PFSK-1 (cell line): ENCODE measurements around the gene GPR153.

Experiments used
- FOXP2 ChIP-seq: optimal IDR thresholded peaks from 2 replicates; pipeline ENCODE3; 2011; ENCODE audit warnings: borderline replicate concordance, control low read depth, inconsistent platforms; ENCODE audit not compliant: insufficient read depth; ENCODE audit errors: extremely low read length, extremely low read depth
- POLR2AphosphoS5 ChIP-seq: IDR thresholded peaks from 2 replicates; pipeline ENCODE4 v1.6.1; 2012; ENCODE audit warnings: low read depth, mild to moderate bottlenecking, control low read depth, low read length, moderate library complexity
- SIN3A ChIP-seq: IDR thresholded peaks from 2 replicates; pipeline ENCODE4 v1.6.1; 2012; ENCODE audit warnings: mild to moderate bottlenecking, low read length, moderate library complexity, borderline replicate concordance; ENCODE audit not compliant: insufficient read depth
- TAF1 ChIP-seq: IDR thresholded peaks from 2 replicates; pipeline ENCODE4 v1.6.1; 2012; ENCODE audit warnings: low read length, control low read depth, borderline replicate concordance; ENCODE audit not compliant: insufficient read depth
- TF ChIP-seq, protein P1 (sequence below), 2 experiments: IDR thresholded peaks; 2 replicates each; pipeline versions ENCODE4 v1.6.1 to v1.8.0; 2011 to 2012; ENCODE audit warnings: low read depth in 2 of 2, low read length in 2 of 2, control low read depth in 1 of 2, inconsistent platforms in 1 of 2, mild to moderate bottlenecking in 1 of 2, moderate library complexity in 1 of 2; ENCODE audit not compliant: insufficient read depth in 1 of 2

The GPR153 gene

DNA sequence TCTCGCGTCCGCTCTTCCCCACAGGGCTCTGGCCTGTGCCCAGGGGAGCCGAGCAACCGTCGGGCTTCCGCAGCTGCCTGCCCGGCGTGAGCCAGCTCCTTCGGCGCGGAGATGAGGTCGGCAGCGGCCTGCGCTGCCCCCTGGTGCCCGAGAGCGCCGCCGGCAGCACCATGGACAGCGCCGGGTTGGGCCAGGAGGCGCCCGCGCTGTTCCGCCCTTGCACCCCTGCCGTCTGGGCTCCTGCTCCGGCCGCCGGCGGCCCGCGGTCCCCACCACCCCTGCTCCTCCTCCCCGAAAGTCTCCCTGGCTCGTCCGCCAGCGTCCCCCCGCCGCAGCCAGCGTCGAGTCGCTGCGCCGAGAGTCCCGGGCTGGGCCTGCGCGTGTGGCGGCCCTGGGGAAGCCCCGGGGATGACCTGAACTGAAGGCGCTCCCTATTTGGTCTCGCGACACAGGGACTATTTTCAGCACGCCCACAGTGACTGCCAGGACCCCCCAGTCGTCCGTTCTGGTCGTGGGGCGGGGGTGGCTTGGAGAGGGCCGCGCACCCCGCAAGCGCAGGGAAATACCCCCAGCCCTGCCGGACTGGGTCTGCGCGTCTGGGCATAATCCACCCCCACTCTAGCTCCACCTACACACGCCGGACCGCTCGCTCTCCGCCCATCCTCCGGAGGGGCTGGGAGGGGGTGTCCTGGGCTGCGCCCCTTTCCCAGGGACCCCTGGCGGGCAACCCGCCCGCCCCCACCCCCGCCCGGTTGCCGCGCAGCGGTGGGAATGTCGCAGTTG is 15.6 kb downstream of the GPR153 start:
- TF ChIP-seq SIN3A (peak; percentile 99; the same call in 1 of the 2 replicates), TAF1 (no peak), POLR2AphosphoS5 (no peak), FOXP2 (peak; percentile 23)
- TF ChIP-seq, protein P1, sequence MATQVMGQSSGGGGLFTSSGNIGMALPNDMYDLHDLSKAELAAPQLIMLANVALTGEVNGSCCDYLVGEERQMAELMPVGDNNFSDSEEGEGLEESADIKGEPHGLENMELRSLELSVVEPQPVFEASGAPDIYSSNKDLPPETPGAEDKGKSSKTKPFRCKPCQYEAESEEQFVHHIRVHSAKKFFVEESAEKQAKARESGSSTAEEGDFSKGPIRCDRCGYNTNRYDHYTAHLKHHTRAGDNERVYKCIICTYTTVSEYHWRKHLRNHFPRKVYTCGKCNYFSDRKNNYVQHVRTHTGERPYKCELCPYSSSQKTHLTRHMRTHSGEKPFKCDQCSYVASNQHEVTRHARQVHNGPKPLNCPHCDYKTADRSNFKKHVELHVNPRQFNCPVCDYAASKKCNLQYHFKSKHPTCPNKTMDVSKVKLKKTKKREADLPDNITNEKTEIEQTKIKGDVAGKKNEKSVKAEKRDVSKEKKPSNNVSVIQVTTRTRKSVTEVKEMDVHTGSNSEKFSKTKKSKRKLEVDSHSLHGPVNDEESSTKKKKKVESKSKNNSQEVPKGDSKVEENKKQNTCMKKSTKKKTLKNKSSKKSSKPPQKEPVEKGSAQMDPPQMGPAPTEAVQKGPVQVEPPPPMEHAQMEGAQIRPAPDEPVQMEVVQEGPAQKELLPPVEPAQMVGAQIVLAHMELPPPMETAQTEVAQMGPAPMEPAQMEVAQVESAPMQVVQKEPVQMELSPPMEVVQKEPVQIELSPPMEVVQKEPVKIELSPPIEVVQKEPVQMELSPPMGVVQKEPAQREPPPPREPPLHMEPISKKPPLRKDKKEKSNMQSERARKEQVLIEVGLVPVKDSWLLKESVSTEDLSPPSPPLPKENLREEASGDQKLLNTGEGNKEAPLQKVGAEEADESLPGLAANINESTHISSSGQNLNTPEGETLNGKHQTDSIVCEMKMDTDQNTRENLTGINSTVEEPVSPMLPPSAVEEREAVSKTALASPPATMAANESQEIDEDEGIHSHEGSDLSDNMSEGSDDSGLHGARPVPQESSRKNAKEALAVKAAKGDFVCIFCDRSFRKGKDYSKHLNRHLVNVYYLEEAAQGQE (IDR thresholded peaks at IDR 0.05; ENCODE audit: insufficient read depth in 1 of 2, low read depth in 2 of 2, low read length in 2 of 2): peak; percentile 97 to 99

DNA sequence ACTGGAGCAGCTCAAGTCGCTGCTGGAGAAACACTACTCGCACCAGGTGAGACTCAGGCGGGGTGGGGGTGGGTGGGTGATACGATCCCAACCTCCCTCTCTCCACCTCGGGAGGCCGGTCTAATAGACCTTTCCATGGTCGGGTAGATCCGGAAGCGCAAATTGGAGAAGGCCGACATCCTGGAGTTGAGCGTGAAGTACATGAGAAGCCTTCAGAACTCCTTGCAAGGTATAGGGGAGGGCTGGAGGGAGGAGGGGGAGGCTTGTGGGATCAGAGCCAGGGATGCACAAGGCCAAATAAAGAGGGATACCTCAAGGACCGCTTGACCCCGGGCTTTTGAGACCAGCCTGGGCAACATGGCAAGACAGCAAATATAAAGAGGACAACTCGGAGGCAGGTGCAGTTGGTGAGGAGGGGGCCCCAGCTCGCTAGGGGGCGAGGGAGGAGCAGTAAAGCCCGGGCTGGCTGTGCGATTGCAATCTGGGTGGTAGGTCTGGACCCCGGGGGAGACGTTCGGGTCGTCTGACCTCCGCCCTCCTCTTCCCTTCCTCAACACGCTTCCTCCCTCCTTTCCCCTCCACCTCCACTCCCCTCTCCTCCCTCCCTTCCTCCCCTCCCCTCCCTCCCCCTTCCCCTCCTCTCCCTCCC is 16.4 kb downstream of the GPR153 start:
- TF ChIP-seq, protein P1 (IDR thresholded peaks at IDR 0.05; ENCODE audit: insufficient read depth in 1 of 2, low read depth in 2 of 2, low read length in 2 of 2): no peak
- TF ChIP-seq POLR2AphosphoS5 (no peak), SIN3A (no peak), TAF1 (no peak), FOXP2 (no peak)

DNA sequence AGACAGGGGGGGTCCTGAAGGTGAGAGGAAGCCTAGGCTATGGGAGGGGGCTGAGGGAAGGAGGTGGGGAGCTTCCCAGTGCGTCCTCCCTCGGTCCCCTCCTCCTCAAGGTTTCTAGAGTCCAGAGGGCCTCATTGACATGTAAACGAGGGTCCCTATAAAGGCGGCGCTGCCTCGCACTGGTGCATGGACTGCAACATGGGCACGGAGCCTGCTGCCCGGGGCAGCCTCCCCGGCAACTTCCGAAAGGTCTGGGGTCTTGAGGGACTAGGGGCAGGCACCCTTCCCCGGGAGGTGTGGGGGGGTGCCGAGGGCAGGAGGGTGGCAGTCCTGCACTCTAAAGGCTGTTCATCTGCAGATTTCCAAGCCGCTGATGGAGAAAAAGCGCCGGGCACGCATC is 16.9 kb downstream of the GPR153 start, which contains the start of gene HES3:
HES3 (plus strand) TSS at position 187 of the 400 bp plus-strand sequence; CDS start at position 374, 187 bp downstream.
- TF ChIP-seq TAF1 (no peak), SIN3A (no peak), FOXP2 (no peak), POLR2AphosphoS5 (no peak)
- TF ChIP-seq, protein P1 (IDR thresholded peaks at IDR 0.05; ENCODE audit: insufficient read depth in 1 of 2, low read depth in 2 of 2, low read length in 2 of 2): no peak

DNA sequence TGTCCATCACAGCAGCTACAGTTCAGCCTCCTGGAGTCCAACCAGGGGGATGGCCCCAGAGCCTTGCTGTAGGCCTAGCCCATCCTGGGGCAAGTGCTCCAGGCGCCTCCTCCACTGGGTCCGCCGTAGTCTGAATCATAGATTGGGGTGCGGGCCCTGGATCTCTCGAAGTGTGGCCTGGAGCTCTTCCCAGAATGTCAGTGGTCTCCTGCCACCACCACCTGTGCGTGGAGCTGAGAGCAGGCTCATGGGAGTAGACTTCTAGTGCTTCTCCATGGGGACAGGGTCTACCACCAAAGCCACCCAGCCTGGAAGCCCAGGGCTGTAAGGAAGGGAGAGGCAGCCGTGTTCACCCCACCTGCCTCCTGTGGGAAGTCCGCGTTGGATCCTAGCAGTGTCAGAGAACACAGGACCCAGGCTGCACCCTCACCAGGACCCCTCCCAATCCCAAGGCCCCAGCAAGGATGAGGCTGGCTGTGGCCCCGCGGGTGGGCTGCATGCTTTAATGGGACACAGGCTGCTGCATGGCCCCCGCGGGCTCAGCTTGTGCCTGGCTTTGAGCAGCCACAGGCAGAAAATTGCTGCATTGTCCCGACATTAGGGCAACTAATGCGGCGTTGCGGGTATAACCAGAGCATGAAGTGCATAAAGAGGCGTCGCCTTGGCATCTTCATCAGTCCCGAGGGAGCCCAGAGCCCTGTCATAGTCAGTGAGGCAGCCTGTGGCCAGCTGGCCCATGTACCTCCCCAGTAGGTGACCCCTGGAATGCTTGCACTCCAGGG is 17.7 kb downstream of the GPR153 start:
- TF ChIP-seq TAF1 (no peak), POLR2AphosphoS5 (no peak), FOXP2 (no peak), SIN3A (no peak)
- TF ChIP-seq, protein P1 (IDR thresholded peaks at IDR 0.05; ENCODE audit: insufficient read depth in 1 of 2, low read depth in 2 of 2, low read length in 2 of 2): no peak
